HepG2 (cell line): ENCODE results near the gene ANKDD1A.

ENCODE experiments used
- TCF7L2 ChIP-seq: IDR thresholded peaks from 2 replicates; pipeline ENCODE4 v1.6.1; 2011; ENCODE audit warnings: mild to moderate bottlenecking, low read depth, low read length, moderate library complexity
- TF ChIP-seq, protein P1 (sequence below): sonication (generic); formaldehyde crosslinking; IDR thresholded peaks from 2 replicates; pipeline ENCODE4 v1.5.0; 2020; ENCODE audit warnings: mild to moderate bottlenecking, missing genetic modification reagents, moderate library complexity

- TF ChIP-seq, protein P1, sequence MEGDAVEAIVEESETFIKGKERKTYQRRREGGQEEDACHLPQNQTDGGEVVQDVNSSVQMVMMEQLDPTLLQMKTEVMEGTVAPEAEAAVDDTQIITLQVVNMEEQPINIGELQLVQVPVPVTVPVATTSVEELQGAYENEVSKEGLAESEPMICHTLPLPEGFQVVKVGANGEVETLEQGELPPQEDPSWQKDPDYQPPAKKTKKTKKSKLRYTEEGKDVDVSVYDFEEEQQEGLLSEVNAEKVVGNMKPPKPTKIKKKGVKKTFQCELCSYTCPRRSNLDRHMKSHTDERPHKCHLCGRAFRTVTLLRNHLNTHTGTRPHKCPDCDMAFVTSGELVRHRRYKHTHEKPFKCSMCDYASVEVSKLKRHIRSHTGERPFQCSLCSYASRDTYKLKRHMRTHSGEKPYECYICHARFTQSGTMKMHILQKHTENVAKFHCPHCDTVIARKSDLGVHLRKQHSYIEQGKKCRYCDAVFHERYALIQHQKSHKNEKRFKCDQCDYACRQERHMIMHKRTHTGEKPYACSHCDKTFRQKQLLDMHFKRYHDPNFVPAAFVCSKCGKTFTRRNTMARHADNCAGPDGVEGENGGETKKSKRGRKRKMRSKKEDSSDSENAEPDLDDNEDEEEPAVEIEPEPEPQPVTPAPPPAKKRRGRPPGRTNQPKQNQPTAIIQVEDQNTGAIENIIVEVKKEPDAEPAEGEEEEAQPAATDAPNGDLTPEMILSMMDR: no peak
- no peak for TF ChIP-seq TCF7L2
These were observed 18.8 kb upstream of the ANKDD1A start for GRCh38 chr15:64892847-64893403.
